WI38 (cell line): Measurements from ENCODE around the gene SIPA1L3.
"Not testable (repeated sequence)": the region's sequence is repeated elsewhere in the genome, so short reads cannot be mapped to it uniquely, and the experiment has no call there.

Source experiments
- H3K4me3 ChIP-seq: 2 replicates; pipeline ENCODE4 v1.5.1; 2011; ENCODE audit warnings: low read depth, mild to moderate bottlenecking, control low read depth, low read length
- CTCF ChIP-seq: IDR thresholded peaks from 2 replicates; pipeline ENCODE4 v1.5.1; 2012; ENCODE audit warnings: low read depth, mild to moderate bottlenecking, control low read depth, low read length

SIPA1L3 gene

GRCh38 chr19:37906869-37907734 is at the start of gene SIPA1L3:
Gene SIPA1L3 (plus strand): TSS chr19:37907208. CDS start chr19:38081566, 174,358 bp downstream.
- TF ChIP-seq CTCF, result no peak
- H3K4me3 ChIP-seq, result peak within 1 kb of the TSS; percentile 95

GRCh38 chr19:37864501-37864900 is 42.5 kb upstream of the SIPA1L3 start:
- TF ChIP-seq CTCF, result no peak
- H3K4me3 ChIP-seq, result no peak overlapping the region

GRCh38 chr19:37865930-37866329 is 41.1 kb upstream of the SIPA1L3 start:
- not testable (repeated sequence) for H3K4me3 ChIP-seq

GRCh38 chr19:37867831-37868230 is 39.2 kb upstream of the SIPA1L3 start:
- TF ChIP-seq CTCF, result no peak
- H3K4me3 ChIP-seq, result no peak overlapping the region

GRCh38 chr19:37869766-37870340 is 37.2 kb upstream of the SIPA1L3 start:
- no peak for TF ChIP-seq CTCF
- H3K4me3 ChIP-seq, result no peak overlapping the region

- no peak overlapping the region for H3K4me3 ChIP-seq
- no peak for TF ChIP-seq CTCF
These were observed 34.6 kb upstream of the SIPA1L3 start for GRCh38 chr19:37872383-37872782.

GRCh38 chr19:37874784-37875183 is 32.2 kb upstream of the SIPA1L3 start:
- no peak overlapping the region for H3K4me3 ChIP-seq
- no peak for TF ChIP-seq CTCF

- TF ChIP-seq CTCF, result no peak
- no peak overlapping the region for H3K4me3 ChIP-seq
These were observed 31.0 kb upstream of the SIPA1L3 start for GRCh38 chr19:37876032-37876431.
